ENCODE results near the gene FAAH. TPM values are rescaled to one million over a fixed set of nuclear protein-coding genes. Genes with fewer than 3 reads are reported as not detected.

The FAAH gene
- total RNA-seq (2013) = 21.9 TPM
- polyA plus RNA-seq (10 to 100 TPM; 11.5 to 47.1 (median 11.5) TPM), polyA minus RNA-seq (14.7 and 15.0 TPM in 2 replicates), total RNA-seq (2.8 to 20.3 (median 16.3) reads per million in 11 experiments)

DNA sequence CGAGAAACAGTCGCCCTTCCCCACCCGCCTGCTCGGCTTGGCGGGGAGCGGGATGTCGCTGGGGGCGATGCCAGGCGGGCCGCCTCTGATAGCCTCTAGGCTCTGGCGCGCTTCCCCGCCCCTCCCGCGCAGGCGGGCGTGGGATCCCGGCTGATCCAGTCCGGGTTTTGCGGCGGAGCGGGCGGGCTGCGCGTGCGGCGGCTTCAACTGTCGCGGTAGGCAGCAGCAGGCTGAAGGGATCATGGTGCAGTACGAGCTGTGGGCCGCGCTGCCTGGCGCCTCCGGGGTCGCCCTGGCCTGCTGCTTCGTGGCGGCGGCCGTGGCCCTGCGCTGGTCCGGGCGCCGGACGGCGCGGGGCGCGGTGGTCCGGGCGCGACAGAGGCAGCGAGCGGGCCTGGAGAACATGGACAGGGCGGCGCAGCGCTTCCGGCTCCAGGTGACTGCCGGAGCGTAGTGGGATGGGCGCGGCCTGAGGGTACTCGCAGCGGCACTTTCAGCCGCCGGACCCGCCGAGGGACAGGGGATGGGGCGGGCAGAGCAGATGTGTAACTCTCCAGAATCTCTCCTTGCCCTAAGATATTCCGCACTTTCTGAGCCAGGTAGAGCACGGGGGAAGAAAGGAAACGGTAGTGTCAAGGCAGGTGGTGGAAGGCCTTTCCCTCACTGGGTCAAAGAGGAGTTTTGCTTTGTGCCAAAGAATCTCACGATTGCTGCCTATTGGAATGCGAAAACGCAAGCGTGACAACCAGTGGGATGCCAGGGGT is at the start of gene FAAH:
Gene FAAH, plus strand, starts transcription at position 210 of the 764 bp plus-strand sequence. Its CDS starts 32 bp downstream, at position 242.
- no peaks in the 10 kb centered on the region for H3K27me3 ChIP-seq (ENCODE audit: control insufficient read depth in 2 of 2, insufficient read depth in 2 of 2, low read length in 2 of 2)
- intact Hi-C loops (cut with micrococcal nuclease) = no loop called here

More for the DNA sequence above, at the start of gene FAAH:
- Histone ChIP-seq H4K20me1 (ENCODE audit: insufficient read depth, low read length) (no peaks in the 10 kb centered on the region), H3K27ac (ENCODE audit: low read depth in 1 of 2, low read length in 2 of 2) (peak within 1 kb of the TSS in 1 of 2 donors; percentile 66), H3K4me3 (replicated peaks in 1 of 3; ENCODE audit: low read depth in 2 of 3, low read length in 3 of 3) (peak within 1 kb of the TSS; percentile 59 to 83 (median 74)), H3K9me3 (replicated peaks in 1 of 2; ENCODE audit: control insufficient read depth in 1 of 2, insufficient read depth in 1 of 2, low read length in 2 of 2) (peaks cover 13 to 15% of the 10 kb centered on the region in 2 donors), H3K9ac (ENCODE audit: insufficient read depth, low read length, poor library complexity, severe bottlenecking) (peak within 1 kb of the TSS; percentile 77), H3K4me1 (ENCODE audit: control insufficient read depth in 1 of 2, insufficient read depth in 2 of 2, low read length in 2 of 2) (peaks cover 26 to 29% of the 10 kb centered on the region in 2 donors), H3K79me2 (ENCODE audit: insufficient read depth, low read length) (peaks cover 31% of the 10 kb centered on the region), H2AFZ (ENCODE audit: insufficient read depth, low read depth, low read length, poor library complexity, severe bottlenecking) (peak within 1 kb of the TSS; percentile 96), H3K36me3 (replicated peaks in 1 of 2; ENCODE audit: control insufficient read depth in 1 of 2, insufficient read depth in 2 of 2, low read length in 2 of 2) (no peaks in the 10 kb centered on the region), H3K4me2 (replicated peaks; ENCODE audit: extremely low read depth, low read length, poor library complexity, severe bottlenecking) (peak within 1 kb of the TSS; percentile 80)
- Mint-ChIP-seq H3K4me1 (peaks cover 36% of the 10 kb centered on the region), H3K9me3 (peaks cover 13 to 27% (median 19%) of the 10 kb centered on the region in 7 donors), H3K27ac (peak within 1 kb of the TSS in 5 of 7 donors; percentile 58 to 79 (median 68)), H3K27me3 (ENCODE audit: low read depth in 3 of 3) (peaks cover 7 to 13% (median 8%) of the 10 kb centered on the region in 3 donors), H3K4me3 (peak within 1 kb of the TSS; percentile 87 to 94), H3K36me3 (peaks cover 0 to 14% of the 10 kb centered on the region in 2 donors)
- WGBS (ENCODE audit: insufficient coverage) = 4% methylated on average over 68 of the region's 75 CpGs
- peak; percentile 51 to 64 (median 61) for DNase-seq
- no peak for TF ChIP-seq CTCF (IDR thresholded peaks at IDR 0.05)

All from CD14-positive monocyte (primary cell).